Thoracic aorta (tissue), 2 donors: ENCODE data around the gene KLHL36. TPM values are rescaled to one million over a fixed set of nuclear protein-coding genes. Genes with fewer than 3 reads are reported as not detected.
"Not testable (repeated sequence)": the region's sequence is repeated elsewhere in the genome, so short reads cannot be mapped to it uniquely, and the experiment has no call there.

Source experiments
- ATAC-seq: fragments of 150-250 bp; one replicate; pipeline ENCODE4 v1.8.0; 2017; ENCODE audit warnings: low read depth; ENCODE audit not compliant: insufficient number of reproducible peaks, low FRiP score
- DNase-seq: peaks from one replicate; pipeline ENCODE4 v3.0.0-alpha.2; 2020; ENCODE audit warnings: low spot score
- H3K27ac ChIP-seq, 2 donors: fragments of 200-600 bp; sonication (generic); 1 replicate in 1 of 2; 2 replicates in 1 of 2; pipeline ENCODE4 v1.5.1; 2016; ENCODE audit warnings: mild to moderate bottlenecking in 2 of 2, moderate library complexity in 2 of 2
- H3K27me3 ChIP-seq: fragments of 200-600 bp; sonication (generic); replicated peaks from 2 replicates; pipeline ENCODE4 v1.6.0; 2016; ENCODE audit warnings: mild to moderate bottlenecking; ENCODE audit not compliant: insufficient read depth
- H3K36me3 ChIP-seq: fragments of 200-600 bp; sonication (generic); one replicate; pipeline ENCODE4 v1.5.1; 2016
- H3K4me1 ChIP-seq, 2 donors: fragments of 200-600 bp; sonication (generic); 1 replicate in 1 of 2; 2 replicates in 1 of 2; pipeline versions ENCODE4 v1.5.1 to v1.6.0; 2016; ENCODE audit warnings: low read depth in 2 of 2, mild to moderate bottlenecking in 1 of 2; ENCODE audit not compliant: control insufficient read depth in 1 of 2
- H3K4me3 ChIP-seq: fragments of 200-600 bp; sonication (generic); 2 replicates; pipeline ENCODE4 v1.5.1; 2016; ENCODE audit warnings: mild to moderate bottlenecking
- H3K9me3 ChIP-seq: fragments of 200-600 bp; sonication (generic); 2 replicates; pipeline ENCODE4 v1.5.1; 2016
- total RNA-seq, 2 donors: library from RNA; depleted of rRNA; stranded (reverse); fragments of >200 nt; gene quantifications; one replicate each; pipeline versions ENCODE4 v1.1.0 to v1.2.3, GENCODE V29; 2016
- TF ChIP-seq, protein P1 (sequence below): fragments of 200-600 bp; sonication (generic); IDR thresholded peaks from one replicate; pipeline ENCODE4 v1.5.1; 2019; ENCODE audit warnings: antibody characterized with exemption

Gene KLHL36
- total RNA-seq, 2 donors from 2014 or later: 63.9 to 79.7 TPM

DNA sequence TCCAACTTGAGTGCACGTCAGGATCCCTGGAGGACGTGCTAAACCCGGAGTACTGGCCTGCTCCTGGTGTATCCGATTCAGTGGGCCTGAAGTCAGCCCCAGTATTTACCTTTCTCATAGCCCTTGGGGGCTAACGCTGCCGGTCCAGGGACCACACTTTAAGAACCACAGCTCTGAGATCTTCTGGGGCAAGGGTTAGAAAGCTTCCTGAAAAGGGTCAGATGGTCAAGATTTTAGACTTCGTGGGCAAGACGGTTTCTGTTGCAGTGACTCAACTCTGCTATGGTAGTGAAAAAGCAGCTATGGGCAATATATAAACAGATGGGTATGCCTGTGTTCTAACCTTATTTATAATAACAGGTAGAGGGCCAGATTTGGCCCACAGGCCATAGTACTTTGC lies 36.9 kb downstream of the KLHL36 start:
- no peaks in the 10 kb centered on the region for H3K27me3 ChIP-seq
- DNase-seq (no peak), ATAC-seq (no peak)
- no peaks in the 10 kb centered on the region for H3K4me1 ChIP-seq
- H3K27ac ChIP-seq: no peak overlapping the region
- no peaks in the 10 kb centered on the region for H3K36me3 ChIP-seq
- TF ChIP-seq, protein P1, sequence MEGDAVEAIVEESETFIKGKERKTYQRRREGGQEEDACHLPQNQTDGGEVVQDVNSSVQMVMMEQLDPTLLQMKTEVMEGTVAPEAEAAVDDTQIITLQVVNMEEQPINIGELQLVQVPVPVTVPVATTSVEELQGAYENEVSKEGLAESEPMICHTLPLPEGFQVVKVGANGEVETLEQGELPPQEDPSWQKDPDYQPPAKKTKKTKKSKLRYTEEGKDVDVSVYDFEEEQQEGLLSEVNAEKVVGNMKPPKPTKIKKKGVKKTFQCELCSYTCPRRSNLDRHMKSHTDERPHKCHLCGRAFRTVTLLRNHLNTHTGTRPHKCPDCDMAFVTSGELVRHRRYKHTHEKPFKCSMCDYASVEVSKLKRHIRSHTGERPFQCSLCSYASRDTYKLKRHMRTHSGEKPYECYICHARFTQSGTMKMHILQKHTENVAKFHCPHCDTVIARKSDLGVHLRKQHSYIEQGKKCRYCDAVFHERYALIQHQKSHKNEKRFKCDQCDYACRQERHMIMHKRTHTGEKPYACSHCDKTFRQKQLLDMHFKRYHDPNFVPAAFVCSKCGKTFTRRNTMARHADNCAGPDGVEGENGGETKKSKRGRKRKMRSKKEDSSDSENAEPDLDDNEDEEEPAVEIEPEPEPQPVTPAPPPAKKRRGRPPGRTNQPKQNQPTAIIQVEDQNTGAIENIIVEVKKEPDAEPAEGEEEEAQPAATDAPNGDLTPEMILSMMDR: no peak
- no peaks in the 10 kb centered on the region for H3K9me3 ChIP-seq
- H3K4me3 ChIP-seq: no peak overlapping the region

DNA sequence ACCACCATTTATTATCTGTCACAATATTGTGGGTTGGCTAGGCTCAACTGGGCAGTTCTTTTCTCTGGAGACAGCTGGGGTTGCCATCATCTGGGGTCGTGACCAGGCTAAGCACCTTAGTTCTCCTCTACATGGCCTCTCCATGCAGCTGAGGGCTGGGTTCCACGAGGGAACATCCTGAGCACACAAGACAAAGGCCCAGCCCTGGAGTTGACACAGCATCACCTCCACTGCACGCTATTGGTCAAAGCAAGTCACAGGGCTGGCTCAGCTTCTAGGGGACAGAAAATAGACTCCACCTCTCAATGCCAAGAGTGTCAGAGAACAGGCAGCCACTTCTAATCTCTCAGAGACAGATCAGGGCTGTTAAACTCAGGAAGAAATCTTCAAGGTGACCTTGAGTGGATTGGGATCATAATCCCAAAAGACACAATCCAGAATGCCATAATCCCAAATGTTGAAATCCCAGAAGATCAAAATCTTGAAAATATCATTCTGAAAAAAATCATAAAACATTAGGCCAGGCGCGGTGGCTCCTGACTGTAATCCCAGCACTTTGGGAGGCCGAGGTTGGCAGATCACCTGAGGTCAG lies 38.5 kb downstream of the KLHL36 start:
- Histone ChIP-seq H3K4me3 (no peak overlapping the region), H3K9me3 (no peaks in the 10 kb centered on the region), H3K27me3 (no peaks in the 10 kb centered on the region), H3K27ac (no peak overlapping the region), H3K36me3 (no peaks in the 10 kb centered on the region), H3K4me1 (no peaks in the 10 kb centered on the region)
- TF ChIP-seq, protein P1: no peak
- DNase-seq (no peak), ATAC-seq (no peak)

DNA sequence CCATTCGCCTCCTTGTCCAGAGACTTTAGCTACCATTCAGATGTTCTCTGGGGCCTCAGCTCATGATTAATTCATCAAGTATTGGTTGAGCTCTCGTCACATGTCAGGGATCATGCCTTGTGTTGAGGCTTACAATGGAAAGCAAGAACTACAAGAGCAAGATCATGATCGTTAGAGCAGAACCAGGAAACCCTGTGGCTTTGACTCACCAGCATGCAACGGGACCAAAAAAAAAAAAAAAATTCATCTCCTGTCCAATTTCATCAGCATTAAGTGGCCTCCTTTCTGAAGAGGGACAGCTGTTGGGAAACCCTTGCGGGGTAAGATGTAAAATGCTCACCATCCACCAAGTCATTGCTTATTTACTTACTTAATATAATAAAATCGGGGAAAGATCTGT lies 39.4 kb downstream of the KLHL36 start:
- TF ChIP-seq, protein P1: no peak
- H3K27me3 ChIP-seq: no peaks in the 10 kb centered on the region
- ATAC-seq (no peak), DNase-seq (no peak)
- H3K36me3 ChIP-seq: no peaks in the 10 kb centered on the region
- H3K4me3 ChIP-seq: no peak overlapping the region
- no peaks in the 10 kb centered on the region for H3K9me3 ChIP-seq
- no peaks in the 10 kb centered on the region for H3K4me1 ChIP-seq
- no peak overlapping the region for H3K27ac ChIP-seq

DNA sequence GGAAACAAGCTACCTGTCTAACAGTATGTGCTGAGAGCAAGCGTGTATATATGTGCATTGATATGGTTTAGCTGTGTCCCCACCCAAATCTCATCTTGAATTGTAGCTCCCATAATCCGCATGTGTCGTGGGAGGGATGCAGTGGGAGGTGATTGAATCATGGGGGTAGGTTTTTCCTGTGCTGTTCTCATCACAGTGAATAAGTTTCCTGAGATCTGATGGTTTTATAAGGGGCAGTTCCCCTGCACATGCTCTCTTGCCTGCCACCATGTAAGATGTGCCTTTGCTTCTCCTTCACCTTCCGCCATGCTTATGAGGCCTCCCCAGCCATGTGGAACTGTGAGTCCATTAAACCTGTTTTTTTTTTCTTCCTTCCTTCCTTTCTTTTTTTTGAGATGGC lies 39.9 kb downstream of the KLHL36 start:
- not testable (repeated sequence) for H3K36me3 ChIP-seq, H3K4me3 ChIP-seq, DNase-seq, H3K9me3 ChIP-seq, ATAC-seq, H3K4me1 ChIP-seq, H3K27me3 ChIP-seq, H3K27ac ChIP-seq

DNA sequence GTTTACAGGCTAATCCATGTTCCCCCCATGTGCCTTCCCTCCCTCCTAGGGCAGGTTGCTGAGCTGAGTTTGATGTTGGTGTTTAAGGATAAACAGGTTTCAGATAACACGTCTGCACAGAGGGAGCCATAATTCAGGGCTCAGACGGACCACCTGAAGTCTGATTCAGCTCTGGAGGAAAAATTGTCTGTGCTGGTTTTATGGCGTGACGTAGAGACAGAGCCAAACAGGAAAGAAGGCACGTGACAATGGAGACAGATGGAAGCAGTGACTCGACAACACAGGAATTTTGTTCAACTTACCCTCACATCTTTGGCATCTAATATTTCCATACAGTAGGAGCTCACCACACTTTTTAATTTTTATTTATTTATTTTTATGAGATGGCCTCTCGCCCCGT lies 40.8 kb downstream of the KLHL36 start:
- H3K4me1 ChIP-seq: no peaks in the 10 kb centered on the region
- TF ChIP-seq, protein P1: no peak
- no peaks in the 10 kb centered on the region for H3K27me3 ChIP-seq
- no peak overlapping the region for H3K27ac ChIP-seq
- DNase-seq: no peak
- H3K4me3 ChIP-seq: no peak overlapping the region
- no peaks in the 10 kb centered on the region for H3K36me3 ChIP-seq
- ATAC-seq: no peak
- H3K9me3 ChIP-seq: no peaks in the 10 kb centered on the region
